Thoracic aorta (tissue), 2 donors: ENCODE measurements around the gene VEGFA. TPM values are rescaled to one million over a fixed set of nuclear protein-coding genes. Genes with fewer than 3 reads are reported as not detected.

Experiments
- ATAC-seq: fragments of 150-250 bp; one replicate; pipeline ENCODE4 v1.8.0; 2017; ENCODE audit warnings: low read depth; ENCODE audit not compliant: insufficient number of reproducible peaks, low FRiP score
- DNase-seq: peaks from one replicate; pipeline ENCODE4 v3.0.0-alpha.2; 2020; ENCODE audit warnings: low spot score
- H3K27ac ChIP-seq, 2 donors: fragments of 200-600 bp; sonication (generic); 1 replicate in 1 of 2; 2 replicates in 1 of 2; pipeline ENCODE4 v1.5.1; 2016; ENCODE audit warnings: mild to moderate bottlenecking in 2 of 2, moderate library complexity in 2 of 2
- H3K27me3 ChIP-seq: fragments of 200-600 bp; sonication (generic); replicated peaks from 2 replicates; pipeline ENCODE4 v1.6.0; 2016; ENCODE audit warnings: mild to moderate bottlenecking; ENCODE audit not compliant: insufficient read depth
- H3K36me3 ChIP-seq: fragments of 200-600 bp; sonication (generic); one replicate; pipeline ENCODE4 v1.5.1; 2016
- H3K4me1 ChIP-seq, 2 donors: fragments of 200-600 bp; sonication (generic); 1 replicate in 1 of 2; 2 replicates in 1 of 2; pipeline versions ENCODE4 v1.5.1 to v1.6.0; 2016; ENCODE audit warnings: low read depth in 2 of 2, mild to moderate bottlenecking in 1 of 2; ENCODE audit not compliant: control insufficient read depth in 1 of 2
- H3K4me3 ChIP-seq: fragments of 200-600 bp; sonication (generic); 2 replicates; pipeline ENCODE4 v1.5.1; 2016; ENCODE audit warnings: mild to moderate bottlenecking
- H3K9me3 ChIP-seq: fragments of 200-600 bp; sonication (generic); 2 replicates; pipeline ENCODE4 v1.5.1; 2016
- total RNA-seq, 2 donors: library from RNA; depleted of rRNA; stranded (reverse); fragments of >200 nt; gene quantifications; one replicate each; pipeline versions ENCODE4 v1.1.0 to v1.2.3, GENCODE V29; 2016
- TF ChIP-seq, protein P1 (sequence below): fragments of 200-600 bp; sonication (generic); IDR thresholded peaks from one replicate; pipeline ENCODE4 v1.5.1; 2019; ENCODE audit warnings: antibody characterized with exemption

Gene VEGFA
- total RNA-seq, 2 donors from 2014 or later, result 36.0 to 117 TPM

DNA sequence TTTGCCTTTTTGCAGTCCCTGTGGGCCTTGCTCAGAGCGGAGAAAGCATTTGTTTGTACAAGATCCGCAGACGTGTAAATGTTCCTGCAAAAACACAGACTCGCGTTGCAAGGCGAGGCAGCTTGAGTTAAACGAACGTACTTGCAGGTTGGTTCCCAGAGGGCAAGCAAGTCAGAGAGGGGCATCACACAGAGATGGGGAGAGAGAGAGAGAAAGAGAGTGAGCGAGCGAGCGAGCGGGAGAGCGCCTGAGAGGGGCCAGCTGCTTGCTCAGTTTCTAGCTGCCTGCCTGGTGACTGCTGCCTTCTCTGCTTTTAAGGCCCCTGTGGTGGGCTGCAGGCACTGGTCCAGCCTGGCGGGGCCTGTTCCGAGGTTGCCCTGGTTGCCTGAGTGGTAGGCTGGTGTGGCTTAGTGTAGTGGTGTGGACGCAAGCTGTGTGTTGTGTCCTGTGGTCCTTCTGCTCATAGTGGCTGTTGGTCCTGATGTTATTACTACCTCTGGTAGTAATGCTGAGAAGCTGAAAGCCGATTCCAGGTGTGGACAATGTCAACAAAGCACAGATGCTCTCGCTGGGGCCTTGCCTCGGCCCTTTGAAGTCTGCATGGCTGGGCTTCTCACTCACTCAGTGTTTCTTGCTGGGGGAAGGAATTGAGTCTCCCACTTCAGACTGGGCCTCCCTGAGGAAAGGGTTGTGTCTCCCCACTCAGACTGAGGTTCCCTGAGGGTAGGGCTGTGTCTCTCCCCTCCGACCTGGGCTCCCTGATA is 12.1 kb downstream of the VEGFA start:
- DNase-seq, result no peak
- Histone ChIP-seq H3K9me3 (no peaks in the 10 kb centered on the region), H3K36me3 (peaks cover 42% of the 10 kb centered on the region), H3K27me3 (no peaks in the 10 kb centered on the region), H3K4me1 (no peaks in the 10 kb centered on the region), H3K4me3 (no peak overlapping the region), H3K27ac (no peak overlapping the region)
- TF ChIP-seq, protein P1, sequence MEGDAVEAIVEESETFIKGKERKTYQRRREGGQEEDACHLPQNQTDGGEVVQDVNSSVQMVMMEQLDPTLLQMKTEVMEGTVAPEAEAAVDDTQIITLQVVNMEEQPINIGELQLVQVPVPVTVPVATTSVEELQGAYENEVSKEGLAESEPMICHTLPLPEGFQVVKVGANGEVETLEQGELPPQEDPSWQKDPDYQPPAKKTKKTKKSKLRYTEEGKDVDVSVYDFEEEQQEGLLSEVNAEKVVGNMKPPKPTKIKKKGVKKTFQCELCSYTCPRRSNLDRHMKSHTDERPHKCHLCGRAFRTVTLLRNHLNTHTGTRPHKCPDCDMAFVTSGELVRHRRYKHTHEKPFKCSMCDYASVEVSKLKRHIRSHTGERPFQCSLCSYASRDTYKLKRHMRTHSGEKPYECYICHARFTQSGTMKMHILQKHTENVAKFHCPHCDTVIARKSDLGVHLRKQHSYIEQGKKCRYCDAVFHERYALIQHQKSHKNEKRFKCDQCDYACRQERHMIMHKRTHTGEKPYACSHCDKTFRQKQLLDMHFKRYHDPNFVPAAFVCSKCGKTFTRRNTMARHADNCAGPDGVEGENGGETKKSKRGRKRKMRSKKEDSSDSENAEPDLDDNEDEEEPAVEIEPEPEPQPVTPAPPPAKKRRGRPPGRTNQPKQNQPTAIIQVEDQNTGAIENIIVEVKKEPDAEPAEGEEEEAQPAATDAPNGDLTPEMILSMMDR, result no peak
- no peak for ATAC-seq

DNA sequence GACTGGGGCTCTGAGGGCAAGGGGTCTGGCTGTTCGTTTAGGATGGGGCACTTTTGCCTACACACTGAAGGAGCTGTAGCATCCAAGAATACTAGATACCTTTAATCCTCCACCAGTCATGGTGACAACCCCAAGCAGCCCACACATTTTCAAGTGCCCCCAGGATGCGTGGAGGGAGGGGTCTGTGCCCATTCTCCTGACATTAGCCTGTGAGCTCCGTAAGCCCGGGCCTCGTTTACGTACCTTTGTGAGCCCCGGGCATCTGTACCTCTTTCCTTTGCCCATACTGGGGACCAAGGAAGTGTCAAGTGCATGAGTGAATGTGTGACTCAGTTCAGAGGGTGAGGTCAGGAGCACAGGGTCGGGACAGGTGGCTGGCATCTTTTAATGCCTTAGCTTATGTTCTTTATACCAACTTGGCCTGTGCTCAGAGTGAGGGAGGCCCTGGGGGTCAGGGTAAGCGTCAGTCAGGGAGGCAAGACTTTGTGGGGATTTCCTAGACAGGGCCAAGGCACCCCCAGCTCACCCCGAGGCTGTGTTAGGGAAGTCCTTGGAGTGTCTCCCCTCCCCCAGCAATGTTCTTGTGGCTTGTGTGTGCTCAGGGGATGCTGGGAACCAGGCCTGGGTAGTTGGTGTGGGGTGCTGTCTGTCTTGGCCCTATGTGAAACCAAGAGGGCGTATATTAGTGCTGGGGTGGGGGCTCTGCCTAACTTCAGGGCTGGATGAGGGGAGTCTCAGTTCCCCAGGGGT is 12.9 kb downstream of the VEGFA start:
- Histone ChIP-seq H3K4me3 (no peak overlapping the region), H3K27ac (no peak overlapping the region), H3K27me3 (no peaks in the 10 kb centered on the region), H3K36me3 (peaks cover 42% of the 10 kb centered on the region), H3K4me1 (no peaks in the 10 kb centered on the region), H3K9me3 (no peaks in the 10 kb centered on the region)
- TF ChIP-seq, protein P1, result no peak
- no peak for DNase-seq
- ATAC-seq, result no peak

DNA sequence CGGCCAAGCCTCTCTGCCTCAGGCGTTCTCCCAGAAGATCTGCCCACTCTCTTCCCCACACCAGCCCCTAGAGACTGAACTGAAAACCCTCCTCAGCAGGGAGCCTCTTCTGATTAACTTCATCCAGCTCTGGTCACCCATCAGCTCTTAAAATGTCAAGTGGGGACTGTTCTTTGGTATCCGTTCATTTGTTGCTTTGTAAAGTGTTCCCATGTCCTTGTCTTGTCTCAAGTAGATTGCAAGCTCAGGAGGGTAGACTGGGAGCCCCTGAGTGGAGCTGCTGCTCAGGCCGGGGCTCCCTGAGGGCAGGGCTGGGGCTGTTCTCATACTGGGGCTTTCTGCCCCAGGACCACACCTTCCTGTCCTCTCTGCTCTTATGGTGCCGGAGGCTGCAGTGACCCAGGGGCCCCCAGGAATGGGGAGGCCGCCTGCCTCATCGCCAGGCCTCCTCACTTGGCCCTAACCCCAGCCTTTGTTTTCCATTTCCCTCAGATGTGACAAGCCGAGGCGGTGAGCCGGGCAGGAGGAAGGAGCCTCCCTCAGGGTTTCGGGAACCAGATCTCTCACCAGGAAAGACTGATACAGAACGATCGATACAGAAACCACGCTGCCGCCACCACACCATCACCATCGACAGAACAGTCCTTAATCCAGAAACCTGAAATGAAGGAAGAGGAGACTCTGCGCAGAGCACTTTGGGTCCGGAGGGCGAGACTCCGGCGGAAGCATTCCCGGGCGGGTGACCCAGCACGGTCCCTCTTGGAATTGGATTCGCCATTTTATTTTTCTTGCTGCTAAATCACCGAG is 14.2 kb downstream of the VEGFA start:
- H3K36me3 ChIP-seq, result peaks cover 31% of the 10 kb centered on the region
- no peak for ATAC-seq
- TF ChIP-seq, protein P1, result no peak

DNA sequence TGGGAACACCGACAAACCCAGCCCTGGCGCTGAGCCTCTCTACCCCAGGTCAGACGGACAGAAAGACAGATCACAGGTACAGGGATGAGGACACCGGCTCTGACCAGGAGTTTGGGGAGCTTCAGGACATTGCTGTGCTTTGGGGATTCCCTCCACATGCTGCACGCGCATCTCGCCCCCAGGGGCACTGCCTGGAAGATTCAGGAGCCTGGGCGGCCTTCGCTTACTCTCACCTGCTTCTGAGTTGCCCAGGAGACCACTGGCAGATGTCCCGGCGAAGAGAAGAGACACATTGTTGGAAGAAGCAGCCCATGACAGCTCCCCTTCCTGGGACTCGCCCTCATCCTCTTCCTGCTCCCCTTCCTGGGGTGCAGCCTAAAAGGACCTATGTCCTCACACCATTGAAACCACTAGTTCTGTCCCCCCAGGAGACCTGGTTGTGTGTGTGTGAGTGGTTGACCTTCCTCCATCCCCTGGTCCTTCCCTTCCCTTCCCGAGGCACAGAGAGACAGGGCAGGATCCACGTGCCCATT is 15.3 kb downstream of the VEGFA start:
- H3K36me3 ChIP-seq, result peaks cover 30% of the 10 kb centered on the region
- no peaks in the 10 kb centered on the region for H3K9me3 ChIP-seq
- ATAC-seq, result no peak
- TF ChIP-seq, protein P1, result no peak
- no peaks in the 10 kb centered on the region for H3K4me1 ChIP-seq
- H3K27me3 ChIP-seq, result no peaks in the 10 kb centered on the region
- H3K4me3 ChIP-seq, result no peak overlapping the region
- no peak for DNase-seq
- H3K27ac ChIP-seq, result no peak overlapping the region

More for the DNA sequence above, 14.2 kb downstream of the VEGFA start:
- no peak for DNase-seq
- Histone ChIP-seq H3K27ac (no peak overlapping the region), H3K4me3 (no peak overlapping the region), H3K9me3 (no peaks in the 10 kb centered on the region), H3K27me3 (no peaks in the 10 kb centered on the region), H3K4me1 (no peaks in the 10 kb centered on the region)

DNA sequence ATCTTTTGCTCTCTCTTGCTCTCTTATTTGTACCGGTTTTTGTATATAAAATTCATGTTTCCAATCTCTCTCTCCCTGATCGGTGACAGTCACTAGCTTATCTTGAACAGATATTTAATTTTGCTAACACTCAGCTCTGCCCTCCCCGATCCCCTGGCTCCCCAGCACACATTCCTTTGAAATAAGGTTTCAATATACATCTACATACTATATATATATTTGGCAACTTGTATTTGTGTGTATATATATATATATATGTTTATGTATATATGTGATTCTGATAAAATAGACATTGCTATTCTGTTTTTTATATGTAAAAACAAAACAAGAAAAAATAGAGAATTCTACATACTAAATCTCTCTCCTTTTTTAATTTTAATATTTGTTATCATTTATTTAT is 15.9 kb downstream of the VEGFA start:
- ATAC-seq, result no peak
- peaks cover 28% of the 10 kb centered on the region for H3K36me3 ChIP-seq

More for the DNA sequence above, 15.9 kb downstream of the VEGFA start:
- no peak for DNase-seq
- TF ChIP-seq, protein P1, result no peak
- Histone ChIP-seq H3K27ac (no peak overlapping the region), H3K4me3 (no peak overlapping the region), H3K27me3 (no peaks in the 10 kb centered on the region), H3K9me3 (no peaks in the 10 kb centered on the region), H3K4me1 (no peaks in the 10 kb centered on the region)
